ENCODE results near the gene ME2.
"Not testable (repeated sequence)": the region's sequence is repeated elsewhere in the genome, so short reads cannot be mapped to it uniquely, and the experiment has no call there.

The ME2 gene

DNA sequence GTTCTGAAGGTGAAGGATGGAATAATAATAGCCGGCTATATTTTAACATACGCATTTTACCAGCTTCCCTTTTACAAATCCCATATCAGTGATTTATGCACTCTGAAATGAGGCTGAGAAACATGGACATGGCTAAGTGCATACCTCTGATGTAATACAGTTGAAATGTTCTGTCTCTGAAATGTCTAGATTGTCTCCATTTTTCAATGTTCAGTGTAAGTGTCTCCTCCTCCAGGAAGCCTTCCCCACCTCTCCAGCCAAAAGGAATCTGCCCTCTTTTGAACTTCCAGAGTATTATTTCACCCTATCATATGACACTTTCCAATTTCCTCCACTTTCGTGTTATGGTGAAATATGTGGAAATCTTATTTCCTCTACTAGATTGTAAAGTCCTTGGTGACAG lies 29.5 kb upstream of the ME2 start:
- peak; percentile 57 for DNase-seq (ENCODE audit: low read depth)
- TF ChIP-seq, protein P1, sequence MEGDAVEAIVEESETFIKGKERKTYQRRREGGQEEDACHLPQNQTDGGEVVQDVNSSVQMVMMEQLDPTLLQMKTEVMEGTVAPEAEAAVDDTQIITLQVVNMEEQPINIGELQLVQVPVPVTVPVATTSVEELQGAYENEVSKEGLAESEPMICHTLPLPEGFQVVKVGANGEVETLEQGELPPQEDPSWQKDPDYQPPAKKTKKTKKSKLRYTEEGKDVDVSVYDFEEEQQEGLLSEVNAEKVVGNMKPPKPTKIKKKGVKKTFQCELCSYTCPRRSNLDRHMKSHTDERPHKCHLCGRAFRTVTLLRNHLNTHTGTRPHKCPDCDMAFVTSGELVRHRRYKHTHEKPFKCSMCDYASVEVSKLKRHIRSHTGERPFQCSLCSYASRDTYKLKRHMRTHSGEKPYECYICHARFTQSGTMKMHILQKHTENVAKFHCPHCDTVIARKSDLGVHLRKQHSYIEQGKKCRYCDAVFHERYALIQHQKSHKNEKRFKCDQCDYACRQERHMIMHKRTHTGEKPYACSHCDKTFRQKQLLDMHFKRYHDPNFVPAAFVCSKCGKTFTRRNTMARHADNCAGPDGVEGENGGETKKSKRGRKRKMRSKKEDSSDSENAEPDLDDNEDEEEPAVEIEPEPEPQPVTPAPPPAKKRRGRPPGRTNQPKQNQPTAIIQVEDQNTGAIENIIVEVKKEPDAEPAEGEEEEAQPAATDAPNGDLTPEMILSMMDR (IDR thresholded peaks at IDR 0.05; ENCODE audit: low read length, missing control alignments), result no peak
- H3K4me3 ChIP-seq (replicated peaks; ENCODE audit: low read depth, low read length), result no peak overlapping the region

DNA sequence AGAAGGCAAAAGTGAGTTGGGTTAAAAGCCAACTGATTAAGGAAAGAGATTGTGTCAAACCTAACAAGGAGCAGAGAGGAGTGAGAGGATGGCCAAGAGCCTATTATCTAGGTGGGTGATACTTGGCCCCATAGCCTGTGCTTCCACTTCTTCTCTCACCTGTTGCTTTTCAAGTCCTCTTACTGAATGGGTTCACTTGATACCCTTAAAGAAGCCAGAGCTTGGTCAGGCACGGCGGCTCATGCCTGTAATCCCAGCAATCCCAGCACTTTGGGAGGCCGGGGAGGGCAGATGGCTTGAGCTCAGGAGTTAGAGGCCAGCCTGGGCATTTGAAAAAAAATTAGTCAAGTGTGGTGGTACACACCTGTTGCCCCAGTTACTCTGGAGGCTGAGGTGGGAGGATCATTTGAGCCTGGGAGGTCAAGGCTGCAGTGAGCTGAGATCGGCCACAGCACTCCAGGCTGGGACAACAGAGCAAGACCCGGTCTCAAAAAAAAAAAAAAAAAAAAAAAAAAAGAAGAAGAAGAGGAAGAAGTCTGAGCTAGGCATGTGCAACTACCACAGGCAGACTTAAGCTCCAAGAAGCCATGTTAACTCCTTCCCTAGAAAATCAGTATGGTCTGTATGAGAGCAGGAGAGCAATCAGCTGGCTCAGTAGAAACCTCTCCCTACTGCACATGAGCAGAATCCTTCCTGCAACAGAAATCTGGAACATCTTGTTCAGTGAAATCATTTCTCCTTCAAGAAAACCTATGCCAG lies 28.4 kb upstream of the ME2 start:
- no peak overlapping the region for H3K4me3 ChIP-seq (replicated peaks; ENCODE audit: low read depth, low read length)
- no peak for DNase-seq (ENCODE audit: low read depth)
- TF ChIP-seq, protein P1 (IDR thresholded peaks at IDR 0.05; ENCODE audit: low read length, missing control alignments), result no peak

DNA sequence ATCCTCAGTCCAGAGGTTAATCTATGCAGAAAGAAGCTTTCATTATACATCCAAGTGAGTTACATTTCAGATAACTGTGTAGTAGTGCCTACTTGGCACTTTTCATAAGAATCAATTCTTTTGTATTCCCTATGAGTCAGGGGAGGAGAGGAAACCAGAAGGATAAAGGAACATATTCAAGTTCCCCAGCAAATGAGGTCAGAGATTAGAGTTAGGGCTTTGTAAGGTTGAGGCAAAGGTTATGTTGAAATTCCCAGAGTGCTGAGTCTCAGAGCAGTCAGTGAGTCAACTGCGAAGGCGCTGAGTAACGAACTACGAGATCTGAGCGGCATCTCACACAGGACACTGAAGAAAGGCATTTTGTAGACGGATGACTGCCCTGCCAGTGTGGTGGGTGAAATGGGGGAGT lies 25.1 kb upstream of the ME2 start:
- TF ChIP-seq, protein P1 (IDR thresholded peaks at IDR 0.05; ENCODE audit: low read length, missing control alignments), result no peak
- DNase-seq (ENCODE audit: low read depth), result peak; percentile 85

DNA sequence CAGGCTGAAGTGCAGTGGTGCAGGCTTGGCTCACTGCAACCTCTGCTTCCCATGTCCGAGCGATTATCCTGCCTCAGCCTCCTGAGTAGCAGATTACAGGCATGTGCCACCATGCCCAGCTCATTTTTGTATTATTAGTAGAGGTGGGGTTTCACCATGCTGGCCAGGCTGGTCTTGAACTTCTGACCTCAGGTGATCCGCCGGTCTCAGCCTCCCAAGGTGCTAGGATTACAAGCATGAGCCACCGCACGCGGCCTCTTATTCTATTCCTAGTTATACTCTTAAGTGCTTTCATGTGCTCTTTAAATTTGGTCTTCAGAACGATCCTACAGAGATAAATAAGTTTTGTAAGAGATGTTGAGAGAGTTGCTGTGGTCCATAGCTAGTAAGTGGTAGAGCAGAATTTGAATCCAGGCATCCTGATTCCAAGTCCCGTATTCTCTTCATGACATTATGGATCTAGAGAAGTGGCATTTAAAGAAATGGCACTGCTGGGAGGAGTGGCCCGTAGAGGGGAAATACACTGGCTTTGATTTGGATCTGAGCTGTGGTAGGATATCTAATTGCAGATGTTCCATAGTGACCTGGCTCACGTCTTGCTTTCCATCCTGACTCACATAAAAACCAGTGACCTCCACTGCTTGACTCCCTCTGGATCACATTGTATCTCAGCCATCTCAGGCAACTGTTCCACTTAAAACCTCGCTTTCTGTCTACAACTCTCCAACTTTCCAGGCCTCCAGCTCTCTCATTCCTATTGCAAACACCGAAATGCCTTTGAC lies 22.8 kb upstream of the ME2 start:
- DNase-seq (ENCODE audit: low read depth), result no peak
- TF ChIP-seq, protein P1 (IDR thresholded peaks at IDR 0.05; ENCODE audit: low read length, missing control alignments), result no peak
- no peak overlapping the region for H3K4me3 ChIP-seq (replicated peaks; ENCODE audit: low read depth, low read length)

More for the DNA sequence above, 25.1 kb upstream of the ME2 start:
- H3K4me3 ChIP-seq (replicated peaks; ENCODE audit: low read depth, low read length), result no peak overlapping the region

DNA sequence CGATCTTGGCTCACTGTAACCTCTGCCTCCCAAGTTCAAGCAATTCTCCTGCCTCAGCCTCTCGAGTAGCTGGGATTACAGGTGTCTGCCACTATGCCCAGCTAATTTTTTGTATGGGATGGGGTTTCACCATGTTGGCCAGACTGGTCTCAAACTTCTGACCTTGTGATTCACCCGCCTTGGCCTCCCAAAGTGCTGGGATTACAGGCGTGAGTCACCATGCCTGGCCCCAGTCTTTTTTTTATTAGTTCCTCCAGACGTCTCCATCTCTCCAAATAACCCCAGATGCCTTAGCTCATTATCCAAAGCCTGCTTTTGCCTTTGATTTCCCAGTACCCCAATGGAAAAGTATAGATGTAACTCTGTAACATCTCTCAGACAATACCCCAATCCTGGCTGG lies 21.8 kb upstream of the ME2 start:
- DNase-seq (ENCODE audit: low read depth); H3K4me3 ChIP-seq (replicated peaks; ENCODE audit: low read depth, low read length): not testable (repeated sequence)

DNA sequence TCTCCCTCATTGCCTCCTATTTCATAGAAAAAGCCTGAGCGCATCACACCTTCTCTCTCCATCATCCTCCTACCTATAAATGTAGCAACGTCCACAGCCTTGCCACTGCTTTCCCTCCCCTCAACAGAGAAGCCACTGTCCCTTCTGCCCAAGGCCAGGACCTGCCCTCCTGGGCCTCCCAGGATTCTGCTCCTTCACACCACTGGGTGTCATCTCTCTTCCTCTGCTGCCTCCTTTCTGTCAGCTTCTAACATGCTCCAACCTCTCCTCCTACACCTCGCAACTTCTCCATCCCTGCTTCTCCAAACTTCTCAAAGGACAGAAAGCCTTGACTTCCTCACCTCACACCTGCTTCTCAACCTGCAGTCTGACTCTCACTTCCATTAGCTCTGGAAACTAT lies 21.2 kb upstream of the ME2 start:
- TF ChIP-seq, protein P1 (IDR thresholded peaks at IDR 0.05; ENCODE audit: low read length, missing control alignments), result peak; percentile 3
- no peak overlapping the region for H3K4me3 ChIP-seq (replicated peaks; ENCODE audit: low read depth, low read length)
- no peak for DNase-seq (ENCODE audit: low read depth)

DNA sequence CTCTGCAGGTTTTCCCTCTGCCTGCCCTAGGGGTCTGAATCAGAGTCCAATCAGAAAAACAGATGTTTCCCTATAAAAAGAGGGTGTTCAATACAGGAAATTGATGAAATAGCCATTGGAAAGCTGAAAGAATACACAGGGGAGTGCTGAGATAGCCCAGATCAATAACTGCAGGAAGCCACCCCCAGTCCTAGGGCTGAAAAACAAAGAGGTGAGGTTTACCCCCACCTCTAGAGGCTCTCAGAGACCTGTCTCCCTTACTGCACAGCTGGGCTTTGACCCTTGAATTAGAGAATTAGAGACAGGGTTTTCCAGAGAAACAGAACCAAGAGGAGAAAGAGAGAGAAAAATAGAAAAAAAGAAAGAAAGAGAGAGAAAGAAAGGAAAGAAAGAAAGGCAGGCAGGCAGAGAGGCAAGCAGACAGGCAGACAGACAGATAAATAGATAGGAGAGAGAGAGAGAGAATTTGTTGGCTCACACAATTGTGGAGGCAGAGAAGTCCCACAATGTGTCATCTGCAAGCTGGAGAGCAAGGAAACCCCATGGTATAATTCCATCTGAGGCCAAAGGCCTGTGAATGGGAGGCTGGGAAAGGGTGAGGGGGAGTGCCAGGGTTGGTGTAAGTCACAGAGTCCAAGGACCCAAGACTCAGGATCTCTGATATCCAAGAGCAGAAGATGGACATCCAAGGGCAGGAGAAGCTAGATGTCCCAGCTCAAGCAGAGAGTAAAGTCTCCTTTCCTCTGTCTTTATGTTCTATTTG lies 18.9 kb upstream of the ME2 start:
- no peak overlapping the region for H3K4me3 ChIP-seq (replicated peaks; ENCODE audit: low read depth, low read length)
- no peak for DNase-seq (ENCODE audit: low read depth)
- TF ChIP-seq, protein P1 (IDR thresholded peaks at IDR 0.05; ENCODE audit: low read length, missing control alignments), result no peak
